Stimulated activated CD8-positive, alpha-beta memory T cell treated with anti-CD3 and anti-CD28 coated beads, Interleukin-12 subunit alpha, Interleukin-12 subunit beta, amount 100 ng/mL, for 4 hours (primary cell): Measurements from ENCODE around the gene C9orf78.

Experiments
- DNase-seq: peaks from one replicate; pipeline ENCODE4 v3.0.0-alpha.2; 2020; ENCODE audit warnings: low read depth

The C9orf78 gene

GRCh38 chr9:129868023-129868871 lies 33.2 kb upstream of the C9orf78 start:
- DNase-seq = no peak

- no peak for DNase-seq
These were observed 32.3 kb upstream of the C9orf78 start for GRCh38 chr9:129867136-129868022.

GRCh38 chr9:129866394-129867135 lies 31.5 kb upstream of the C9orf78 start:
- DNase-seq = no peak

- no peak for DNase-seq
These were observed 30.7 kb upstream of the C9orf78 start for GRCh38 chr9:129865668-129866320.

GRCh38 chr9:129864991-129865647 lies 30.0 kb upstream of the C9orf78 start:
- no peak for DNase-seq

- DNase-seq = no peak
These were observed 28.1 kb upstream of the C9orf78 start for GRCh38 chr9:129863059-129863690.

- DNase-seq = no peak
These were observed 26.4 kb upstream of the C9orf78 start for GRCh38 chr9:129861447-129861827.

- no peak for DNase-seq
These were observed 25.8 kb upstream of the C9orf78 start for GRCh38 chr9:129860653-129861446.

GRCh38 chr9:129858167-129858962 lies 23.3 kb upstream of the C9orf78 start:
- DNase-seq = no peak

- no peak for DNase-seq
These were observed 22.1 kb upstream of the C9orf78 start for GRCh38 chr9:129857207-129857606.

GRCh38 chr9:129854588-129855110 lies 19.6 kb upstream of the C9orf78 start:
- DNase-seq = no peak

- DNase-seq = no peak
These were observed 18.5 kb upstream of the C9orf78 start for GRCh38 chr9:129853614-129854013.

GRCh38 chr9:129852579-129852978 lies 17.5 kb upstream of the C9orf78 start:
- DNase-seq = no peak

GRCh38 chr9:129851821-129852220 lies 16.7 kb upstream of the C9orf78 start:
- DNase-seq = no peak

GRCh38 chr9:129850821-129851550 lies 15.9 kb upstream of the C9orf78 start:
- no peak for DNase-seq

- DNase-seq = no peak
These were observed 14.8 kb upstream of the C9orf78 start for GRCh38 chr9:129849901-129850300.

- DNase-seq = no peak
These were observed 13.8 kb upstream of the C9orf78 start for GRCh38 chr9:129848712-129849441.
